Measurements from ENCODE around the gene MYH3. TPM values are rescaled to one million over a fixed set of nuclear protein-coding genes. Genes with fewer than 3 reads are reported as not detected.

MYH3 gene
- total and polyA plus RNA-seq, 4 donors: 0.43 to 2.0 (median 0.99) TPM

DNA sequence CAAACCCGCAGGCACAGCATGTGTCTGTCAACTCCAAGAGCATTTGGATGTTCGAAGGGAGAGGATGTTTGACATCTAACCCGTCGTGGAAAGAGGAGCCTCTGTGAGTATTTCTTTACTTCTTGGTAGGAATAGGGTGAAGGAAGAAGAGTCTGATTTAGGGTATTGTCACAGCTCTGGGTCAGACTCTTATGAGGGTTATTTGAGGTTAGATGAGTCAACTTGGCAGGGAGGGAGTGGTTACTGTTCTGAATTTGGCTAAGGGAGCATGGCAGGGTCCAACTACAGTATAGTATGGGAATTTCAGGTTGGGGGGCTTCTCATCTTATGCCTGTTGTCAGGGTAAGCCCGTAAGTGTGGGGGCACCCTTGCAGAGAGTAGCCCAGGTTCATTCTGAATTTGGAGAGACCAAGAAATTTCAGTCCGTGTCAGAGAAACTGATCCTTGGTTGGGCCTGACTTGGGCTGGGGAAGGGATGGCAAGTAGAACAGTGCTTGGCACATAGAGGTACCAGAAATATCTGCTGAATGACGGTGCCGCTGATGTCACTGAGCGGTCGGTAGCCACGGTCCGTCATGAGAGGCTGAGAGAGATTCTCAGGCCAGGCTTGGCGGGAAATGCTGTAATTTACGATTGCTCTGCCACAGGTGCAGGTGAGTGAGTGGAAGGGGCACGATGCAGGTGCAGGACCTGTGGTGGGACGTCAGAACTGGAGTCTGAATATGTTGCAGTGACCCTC lies 43.2 kb downstream of the MYH3 start:
- no peaks in the 10 kb centered on the region for H3K27me3 ChIP-seq (ENCODE audit: control insufficient read depth in 4 of 4, insufficient read depth in 4 of 4, low read length in 3 of 4)
- 70% methylated on average over 16 of the region's 16 CpGs for WGBS
- TF ChIP-seq TAF1 (conservative IDR thresholded peaks at IDR 0.05) (no peak), YY1 (IDR thresholded peaks at IDR 0.05) (no peak), MAX (IDR thresholded peaks at IDR 0.05) (no peak), HNF4G (IDR thresholded peaks at IDR 0.05) (no peak), RAD21 (IDR thresholded peaks at IDR 0.05) (no peak), FOXA2 (IDR thresholded peaks at IDR 0.05) (no peak), GABPA (IDR thresholded peaks at IDR 0.05 in 1 of 2, conservative IDR thresholded peaks at IDR 0.05 in 1 of 2) (no peak), NR2F2 (IDR thresholded peaks at IDR 0.05) (no peak), HNF4A (conservative IDR thresholded peaks at IDR 0.05) (no peak), RXRA (IDR thresholded peaks at IDR 0.05) (no peak), CTCF (IDR thresholded peaks at IDR 0.05; ENCODE audit: low read depth, low read length, missing input control) (no peak), SP1 (IDR thresholded peaks at IDR 0.05) (no peak)
- TF ChIP-seq, protein P1, sequence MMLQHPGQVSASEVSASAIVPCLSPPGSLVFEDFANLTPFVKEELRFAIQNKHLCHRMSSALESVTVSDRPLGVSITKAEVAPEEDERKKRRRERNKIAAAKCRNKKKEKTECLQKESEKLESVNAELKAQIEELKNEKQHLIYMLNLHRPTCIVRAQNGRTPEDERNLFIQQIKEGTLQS (IDR thresholded peaks at IDR 0.05): no peak
- TF ChIP-seq, protein P2, sequence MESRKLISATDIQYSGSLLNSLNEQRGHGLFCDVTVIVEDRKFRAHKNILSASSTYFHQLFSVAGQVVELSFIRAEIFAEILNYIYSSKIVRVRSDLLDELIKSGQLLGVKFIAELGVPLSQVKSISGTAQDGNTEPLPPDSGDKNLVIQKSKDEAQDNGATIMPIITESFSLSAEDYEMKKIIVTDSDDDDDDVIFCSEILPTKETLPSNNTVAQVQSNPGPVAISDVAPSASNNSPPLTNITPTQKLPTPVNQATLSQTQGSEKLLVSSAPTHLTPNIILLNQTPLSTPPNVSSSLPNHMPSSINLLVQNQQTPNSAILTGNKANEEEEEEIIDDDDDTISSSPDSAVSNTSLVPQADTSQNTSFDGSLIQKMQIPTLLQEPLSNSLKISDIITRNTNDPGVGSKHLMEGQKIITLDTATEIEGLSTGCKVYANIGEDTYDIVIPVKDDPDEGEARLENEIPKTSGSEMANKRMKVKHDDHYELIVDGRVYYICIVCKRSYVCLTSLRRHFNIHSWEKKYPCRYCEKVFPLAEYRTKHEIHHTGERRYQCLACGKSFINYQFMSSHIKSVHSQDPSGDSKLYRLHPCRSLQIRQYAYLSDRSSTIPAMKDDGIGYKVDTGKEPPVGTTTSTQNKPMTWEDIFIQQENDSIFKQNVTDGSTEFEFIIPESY (IDR thresholded peaks at IDR 0.05): no peak
- no peaks in the 10 kb centered on the region for H3K36me3 ChIP-seq (ENCODE audit: control insufficient read depth in 4 of 4, insufficient read depth in 3 of 4, low read depth in 1 of 4, low read length in 3 of 4)
- no peak for DNase-seq (ENCODE audit: low spot score)
- H3K4me3 ChIP-seq (ENCODE audit: low read depth in 1 of 3, low read length in 3 of 3): no peak overlapping the region
- H3K9me3 ChIP-seq (ENCODE audit: control insufficient read depth in 4 of 4, low read length in 3 of 4): no peaks in the 10 kb centered on the region
- no peaks in the 10 kb centered on the region for H3K4me1 ChIP-seq (ENCODE audit: control insufficient read depth in 4 of 4, insufficient read depth in 4 of 4, low read length in 3 of 4)
- no peak overlapping the region for H3K27ac ChIP-seq (ENCODE audit: low read depth in 1 of 2, low read length in 2 of 2)
- H3K9ac ChIP-seq (ENCODE audit: low read depth in 1 of 2, low read length in 2 of 2): no peak overlapping the region

DNA sequence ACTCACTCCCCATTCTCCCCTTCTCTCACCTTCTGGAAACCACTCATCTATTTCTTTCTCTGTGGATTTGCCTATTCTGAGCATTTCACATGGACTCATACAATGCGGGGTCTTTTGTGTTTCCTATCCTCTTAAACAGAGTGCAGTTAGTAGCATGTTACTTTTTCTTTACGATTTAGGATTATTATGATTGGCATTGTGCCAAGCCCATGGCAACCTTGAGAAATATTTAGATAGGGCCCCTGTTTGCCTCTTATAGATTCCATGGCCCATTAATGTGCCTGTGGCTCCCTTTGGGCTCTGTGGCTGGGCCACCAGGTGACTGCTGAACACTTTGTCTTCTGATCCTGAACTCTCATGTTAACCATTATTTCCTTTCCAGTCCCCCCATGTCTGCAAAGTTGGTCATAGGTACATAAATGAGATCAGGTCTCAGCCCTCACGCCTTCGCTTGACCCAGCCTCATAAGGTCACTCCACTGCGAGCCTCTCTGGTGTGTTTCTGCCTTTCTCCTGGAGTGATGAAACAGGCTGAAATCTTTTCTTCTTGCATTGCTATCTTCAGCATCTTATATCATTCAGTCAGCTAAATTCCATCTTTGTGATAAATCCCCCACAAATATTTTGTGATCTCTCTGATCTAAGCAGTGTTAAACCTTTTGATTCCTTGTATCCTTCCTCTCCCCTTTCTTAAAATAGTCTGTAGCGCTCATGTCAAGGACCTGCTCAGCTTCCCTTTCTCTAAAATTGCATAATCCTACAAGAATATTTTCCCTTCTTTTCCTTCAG lies 44.0 kb downstream of the MYH3 start:
- Histone ChIP-seq H3K27me3 (ENCODE audit: control insufficient read depth in 4 of 4, insufficient read depth in 4 of 4, low read length in 3 of 4) (no peaks in the 10 kb centered on the region), H3K9ac (ENCODE audit: low read depth in 1 of 2, low read length in 2 of 2) (no peak overlapping the region)
- TF ChIP-seq MAX (IDR thresholded peaks at IDR 0.05): no peak
- TF ChIP-seq FOXA1 (IDR thresholded peaks at IDR 0.05): no peak
- TF ChIP-seq TAF1 (conservative IDR thresholded peaks at IDR 0.05): no peak
- no peak for TF ChIP-seq REST (IDR thresholded peaks at IDR 0.05)
- TF ChIP-seq RAD21 (IDR thresholded peaks at IDR 0.05): no peak
- TF ChIP-seq HNF4A (conservative IDR thresholded peaks at IDR 0.05): no peak
- no peak for TF ChIP-seq NR2F2 (IDR thresholded peaks at IDR 0.05)
- TF ChIP-seq, protein P2 (IDR thresholded peaks at IDR 0.05): no peak
- no peak for TF ChIP-seq GABPA (IDR thresholded peaks at IDR 0.05 in 1 of 2, conservative IDR thresholded peaks at IDR 0.05 in 1 of 2)
- TF ChIP-seq RXRA (IDR thresholded peaks at IDR 0.05): no peak
- no peak for TF ChIP-seq JUND (IDR thresholded peaks at IDR 0.05)
- TF ChIP-seq EGR1 (IDR thresholded peaks at IDR 0.05; ENCODE audit: low read depth in 2 of 2): no peak
- TF ChIP-seq YY1 (IDR thresholded peaks at IDR 0.05): no peak
- no peak for TF ChIP-seq FOXA2 (IDR thresholded peaks at IDR 0.05)
- TF ChIP-seq SP1 (IDR thresholded peaks at IDR 0.05): no peak
- TF ChIP-seq, protein P1 (IDR thresholded peaks at IDR 0.05): no peak
- no peak for TF ChIP-seq HNF4G (IDR thresholded peaks at IDR 0.05)

More for the DNA sequence above, 44.0 kb downstream of the MYH3 start:
- no peaks in the 10 kb centered on the region for H3K9me3 ChIP-seq (ENCODE audit: control insufficient read depth in 4 of 4, low read length in 3 of 4)
- 74% methylated on average over 6 of the region's 6 CpGs for WGBS
- no peak overlapping the region for H3K4me3 ChIP-seq (ENCODE audit: low read depth in 1 of 3, low read length in 3 of 3)
- H3K4me1 ChIP-seq (ENCODE audit: control insufficient read depth in 4 of 4, insufficient read depth in 4 of 4, low read length in 3 of 4): no peaks in the 10 kb centered on the region
- H3K36me3 ChIP-seq (ENCODE audit: control insufficient read depth in 4 of 4, insufficient read depth in 3 of 4, low read depth in 1 of 4, low read length in 3 of 4): no peaks in the 10 kb centered on the region
- no peak for DNase-seq (ENCODE audit: low spot score)
- H3K27ac ChIP-seq (ENCODE audit: low read depth in 1 of 2, low read length in 2 of 2): no peak overlapping the region
